HCT116 (cell line): ENCODE results near the gene IMPA2.
"Not testable (repeated sequence)": the region's sequence is repeated elsewhere in the genome, so short reads cannot be mapped to it uniquely, and the experiment has no call there.

ENCODE experiments used
- CBX3 ChIP-seq: IDR thresholded peaks from 2 replicates; pipeline ENCODE4 v1.6.1; 2012; ENCODE audit warnings: low read depth
- CTCF ChIP-seq, 3 experiments: fragments of 200-600 bp in 1 of 3; sonication (generic) in 1 of 3; IDR thresholded peaks in 2 of 3; conservative IDR thresholded peaks in 1 of 3; 2 replicates each; pipeline ENCODE4 v1.5.1; 2012 to 2017; ENCODE audit warnings: low read depth in 2 of 3, low read length in 2 of 3, antibody characterized with exemption in 1 of 3, borderline replicate concordance in 1 of 3, control low read depth in 1 of 3, mild to moderate bottlenecking in 1 of 3, mixed read lengths in 1 of 3, mixed run types in 1 of 3, moderate library complexity in 1 of 3; ENCODE audit not compliant: insufficient read depth in 1 of 3
- EZH2 ChIP-seq: fragments of 200-600 bp; sonication (generic); IDR thresholded peaks from 2 replicates; pipeline ENCODE4 v1.6.1; 2017; ENCODE audit warnings: antibody characterized with exemption, mixed run types
- EZH2phosphoT487 ChIP-seq: fragments of 200-600 bp; IDR thresholded peaks from 2 replicates; pipeline ENCODE4 v1.6.1; 2018; ENCODE audit warnings: antibody characterized with exemption, borderline replicate concordance
- FOSL1 ChIP-seq: IDR thresholded peaks from 2 replicates; pipeline ENCODE4 v1.6.1; 2012; ENCODE audit warnings: low read depth
- POLR2A ChIP-seq: IDR thresholded peaks from 2 replicates; pipeline ENCODE4 v1.7.0; 2011; ENCODE audit warnings: borderline replicate concordance; ENCODE audit not compliant: insufficient read depth, insufficient read length; ENCODE audit errors: extremely low read depth
- POLR2AphosphoS5 ChIP-seq: IDR thresholded peaks from 2 replicates; pipeline ENCODE4 v1.6.1; 2011; ENCODE audit warnings: mild to moderate bottlenecking, low read depth, low read length, moderate library complexity
- RAD21 ChIP-seq: IDR thresholded peaks from 2 replicates; pipeline ENCODE4 v1.6.1; 2012; ENCODE audit warnings: low read depth, mild to moderate bottlenecking
- SIN3A ChIP-seq: IDR thresholded peaks from 2 replicates; pipeline ENCODE4 v1.6.1; 2012; ENCODE audit warnings: low read depth
- TCF7L2 ChIP-seq: IDR thresholded peaks from 2 replicates; pipeline ENCODE4 v1.7.0; 2011; ENCODE audit warnings: borderline replicate concordance, inconsistent platforms; ENCODE audit not compliant: insufficient read depth, insufficient read length; ENCODE audit errors: extremely low read depth
- YY1 ChIP-seq: IDR thresholded peaks from 2 replicates; pipeline ENCODE4 v1.6.1; 2011; ENCODE audit warnings: low read length, low read depth, moderate library complexity, mild to moderate bottlenecking; ENCODE audit not compliant: insufficient replicate concordance; ENCODE audit errors: extremely low read depth
- ZNF274 ChIP-seq: fragments of 200-500 bp; sonication (Bioruptor generic); IDR thresholded peaks from 2 replicates; pipeline ENCODE4 v1.6.1; 2014; ENCODE audit warnings: mild to moderate bottlenecking, low read depth, low read length, inconsistent platforms
- TF ChIP-seq, protein P1 (sequence below): IDR thresholded peaks from 2 replicates; pipeline ENCODE4 v1.6.1; 2012
- TF ChIP-seq, protein P2 (sequence below): IDR thresholded peaks from 2 replicates; pipeline ENCODE4 v1.6.1; 2012

DNA sequence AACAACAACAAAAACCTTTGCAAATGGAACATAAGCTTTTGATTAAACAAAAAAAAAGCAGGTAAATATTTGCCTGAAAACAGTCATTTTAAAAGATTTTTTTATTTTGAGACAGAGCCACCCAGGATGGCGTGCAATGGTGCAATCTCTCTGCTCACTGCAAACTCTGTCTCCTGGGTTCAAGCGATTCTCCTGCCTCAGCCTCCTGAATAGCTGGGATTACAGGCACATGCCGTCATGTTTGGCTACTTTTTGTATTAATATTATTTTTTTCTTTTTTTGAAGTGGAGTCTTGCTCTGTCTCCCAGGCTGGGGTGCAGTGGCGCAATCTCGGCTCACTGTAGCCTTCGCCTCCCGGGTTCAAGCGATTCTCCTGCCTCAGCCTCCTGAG is 10.5 kb upstream of the IMPA2 start:
- not testable (repeated sequence) for TF ChIP-seq CTCF (IDR thresholded peaks at IDR 0.05 in 2 of 3, conservative IDR thresholded peaks at IDR 0.05 in 1 of 3; ENCODE audit: borderline replicate concordance in 1 of 3, insufficient read depth in 1 of 3, low read depth in 2 of 3, low read length in 2 of 3); YY1; EZH2; EZH2phosphoT487; POLR2AphosphoS5; ZNF274; FOSL1; RAD21; SIN3A; POLR2A; TCF7L2; CBX3
- TF ChIP-seq, protein P1, sequence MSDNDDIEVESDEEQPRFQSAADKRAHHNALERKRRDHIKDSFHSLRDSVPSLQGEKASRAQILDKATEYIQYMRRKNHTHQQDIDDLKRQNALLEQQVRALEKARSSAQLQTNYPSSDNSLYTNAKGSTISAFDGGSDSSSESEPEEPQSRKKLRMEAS: not testable (repeated sequence)
- TF ChIP-seq, protein P2, sequence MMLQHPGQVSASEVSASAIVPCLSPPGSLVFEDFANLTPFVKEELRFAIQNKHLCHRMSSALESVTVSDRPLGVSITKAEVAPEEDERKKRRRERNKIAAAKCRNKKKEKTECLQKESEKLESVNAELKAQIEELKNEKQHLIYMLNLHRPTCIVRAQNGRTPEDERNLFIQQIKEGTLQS: not testable (repeated sequence)
